HG03558 (cell line): Measurements from ENCODE around the gene AGMO.

Experiments used
- ATAC-seq: cut with Tn5 transposase; IDR thresholded peaks from one replicate; pipeline ENCODE4 v1.9.1; 2021; ENCODE audit warnings: moderate number of reproducible peaks; ENCODE audit not compliant: unreplicated experiment; ENCODE audit errors: extremely low read depth

AGMO gene

DNA sequence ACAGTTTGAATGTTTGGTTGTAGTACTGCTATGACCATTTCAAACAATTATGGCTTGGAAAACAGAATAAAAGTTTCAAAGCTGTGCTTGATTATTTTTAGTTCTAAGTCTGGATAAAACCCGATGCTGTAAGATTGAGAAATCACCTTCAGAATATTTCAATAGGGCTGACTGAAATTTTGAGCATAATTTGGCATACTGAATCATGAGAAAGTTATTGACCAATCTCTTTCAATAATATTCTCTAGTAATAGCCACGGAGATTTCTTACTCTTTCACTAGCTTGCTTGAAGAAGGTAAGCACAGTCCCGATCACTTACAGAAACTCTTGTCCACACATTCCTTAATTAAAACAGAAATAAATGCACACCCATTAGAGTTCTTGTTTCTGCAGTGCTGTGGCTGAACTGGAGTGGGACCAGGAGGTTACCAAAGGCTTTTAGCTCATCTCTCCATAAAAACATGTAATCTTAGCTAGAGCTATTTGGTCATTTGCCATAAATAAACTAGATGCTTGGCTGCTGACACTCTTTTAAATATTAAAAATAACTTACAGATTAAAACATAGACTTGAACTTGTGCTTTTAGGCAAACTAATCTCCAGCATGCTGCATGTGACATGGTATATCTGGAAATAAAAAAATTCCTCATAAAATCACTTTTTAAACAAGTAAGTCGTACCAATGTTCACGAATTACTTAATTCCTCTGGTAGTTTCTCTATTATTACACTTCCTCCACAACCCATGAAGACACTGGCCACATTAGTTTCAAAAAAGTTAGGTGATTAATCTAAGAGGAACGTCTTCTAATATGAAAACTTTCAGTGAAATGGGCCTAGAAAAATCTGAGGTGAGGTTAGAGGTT, 97.8 kb downstream of the AGMO start:
- no peak for ATAC-seq

DNA sequence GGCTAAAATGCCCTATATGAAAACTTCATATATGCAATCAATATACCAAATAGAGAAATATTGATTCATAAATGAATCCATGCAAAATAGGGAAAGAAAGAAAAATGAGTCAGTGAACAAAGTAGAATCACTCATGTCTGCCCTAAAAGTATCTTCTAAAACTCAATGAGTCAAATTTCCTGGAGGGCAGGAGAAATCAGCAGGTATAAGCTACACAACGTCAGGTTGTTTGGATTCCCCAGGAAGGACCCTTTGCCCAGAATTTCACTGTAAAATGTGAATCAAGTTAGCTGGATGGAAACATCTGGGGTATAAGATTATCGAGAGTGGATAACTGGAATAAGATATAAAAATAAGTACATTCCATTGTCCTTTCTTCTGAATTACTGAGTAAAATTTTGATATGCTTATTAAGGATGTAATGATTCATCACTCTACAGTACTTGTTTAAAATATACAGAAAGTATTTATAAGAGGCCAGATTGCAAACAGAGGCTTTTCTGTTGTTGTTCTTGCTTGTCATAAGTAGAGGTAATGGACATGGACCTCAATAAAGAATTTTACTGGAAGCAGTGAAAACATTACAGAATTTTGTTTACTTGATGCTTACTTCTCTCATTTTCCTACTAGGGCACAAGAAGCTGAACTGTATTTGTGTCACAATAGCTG, 99.0 kb downstream of the AGMO start:
- ATAC-seq: no peak

DNA sequence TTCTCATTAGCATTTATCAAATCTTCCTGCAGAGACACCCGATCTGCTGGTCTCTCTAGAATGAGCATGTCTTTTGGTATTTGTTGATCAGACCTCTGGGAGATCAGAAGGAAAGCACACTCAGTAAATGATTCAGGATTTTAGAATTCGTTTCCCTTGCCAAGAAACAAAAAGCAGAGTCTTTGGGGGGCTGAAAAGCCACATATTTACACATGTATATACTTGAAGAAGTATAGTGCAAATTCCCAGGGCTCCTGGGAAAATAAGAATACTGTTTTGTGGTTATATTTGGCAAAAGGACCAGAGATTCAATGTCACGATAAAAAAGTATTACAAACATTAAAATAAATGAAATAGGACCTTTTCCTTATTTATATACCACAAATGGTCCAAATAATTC, 100.2 kb downstream of the AGMO start:
- no peak for ATAC-seq

DNA sequence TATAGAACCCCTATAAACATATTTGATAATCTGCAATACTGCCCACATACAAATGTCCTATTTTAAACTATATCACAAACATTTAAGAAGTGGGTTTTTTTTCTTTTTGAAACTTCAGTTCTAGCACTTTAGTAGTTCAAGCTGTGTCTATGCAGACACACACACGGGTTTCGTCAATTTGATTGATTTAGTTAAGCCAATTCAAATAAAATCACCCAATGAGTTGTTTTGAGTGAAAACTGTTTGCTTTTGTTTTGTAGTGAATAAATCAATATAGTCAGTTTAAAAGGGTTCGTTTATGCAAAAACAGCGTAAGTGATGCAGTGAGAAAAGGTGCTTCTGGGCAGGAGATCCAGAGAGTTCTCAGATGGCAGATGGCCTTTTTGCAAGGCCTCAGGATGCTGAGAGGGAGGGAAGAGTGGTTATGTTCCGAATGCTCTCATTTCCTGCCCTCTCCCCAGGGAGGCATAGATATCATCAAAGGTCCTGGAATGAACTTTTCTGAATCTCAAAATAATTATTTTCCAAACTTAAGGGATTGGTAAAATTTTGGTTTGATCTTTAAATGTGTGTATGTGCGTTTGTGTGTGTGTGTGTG, 102.7 kb downstream of the AGMO start:
- ATAC-seq: no peak

DNA sequence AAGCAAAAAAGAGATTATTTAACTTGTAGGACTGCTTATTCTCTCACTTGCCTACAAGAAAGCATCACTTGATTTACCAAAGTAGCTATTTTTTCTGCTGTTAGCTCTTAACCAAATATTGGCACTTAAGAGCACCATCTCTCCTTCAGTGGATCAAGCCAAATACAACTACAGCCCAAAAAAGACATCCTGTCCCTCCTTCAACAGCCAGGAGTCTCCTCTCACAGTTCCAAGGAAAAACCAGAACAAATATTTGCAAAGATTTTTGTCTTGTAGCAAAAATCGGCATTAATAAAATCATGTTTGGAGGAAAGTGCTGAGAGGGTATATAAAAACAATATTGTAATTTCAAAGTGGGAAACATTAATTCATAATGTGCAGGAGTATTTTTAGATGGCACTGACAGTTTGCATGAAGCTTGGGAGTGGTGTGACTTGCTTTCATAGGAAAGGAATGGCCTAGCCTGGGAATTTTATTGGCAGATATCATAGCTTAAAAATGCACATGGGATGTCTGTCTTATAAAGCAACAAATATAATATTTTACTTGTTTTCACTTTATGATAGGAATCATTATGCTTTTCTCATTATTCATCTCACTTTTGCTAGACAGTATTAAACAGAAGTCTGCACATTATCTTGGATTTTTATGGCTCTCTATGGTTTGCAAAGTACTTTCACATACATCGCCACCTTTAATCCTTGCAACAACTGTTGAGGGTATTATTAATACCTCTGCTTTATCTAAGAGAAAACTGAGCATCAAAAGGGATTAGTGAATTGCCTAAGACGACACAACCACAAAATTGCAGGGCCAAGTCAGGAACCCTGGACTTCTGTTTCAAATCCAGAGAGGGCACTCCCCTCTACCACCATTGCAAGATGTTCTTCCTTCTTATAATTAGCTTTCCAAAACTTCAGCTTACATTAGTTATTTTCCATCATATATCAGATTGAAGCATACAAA, 103.5 kb downstream of the AGMO start:
- no peak for ATAC-seq

DNA sequence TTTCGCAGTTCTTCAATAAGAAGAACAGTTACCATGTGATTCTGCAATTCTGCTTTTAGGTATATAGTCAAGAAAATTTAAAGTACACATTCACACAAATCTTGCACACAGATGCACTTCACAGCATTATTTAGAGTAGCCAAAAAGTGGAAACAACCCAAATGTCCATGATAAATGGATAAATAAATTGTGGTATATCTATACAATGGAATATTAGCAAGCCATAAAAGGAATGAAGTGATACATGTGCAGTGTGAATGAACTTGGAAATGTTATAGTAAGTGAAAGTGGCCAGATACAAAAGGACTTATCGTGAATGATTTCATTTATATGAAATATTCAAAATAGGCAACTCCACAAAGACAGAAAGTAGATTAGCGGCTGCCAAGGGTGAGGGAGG, 109.1 kb downstream of the AGMO start:
- no peak for ATAC-seq

DNA sequence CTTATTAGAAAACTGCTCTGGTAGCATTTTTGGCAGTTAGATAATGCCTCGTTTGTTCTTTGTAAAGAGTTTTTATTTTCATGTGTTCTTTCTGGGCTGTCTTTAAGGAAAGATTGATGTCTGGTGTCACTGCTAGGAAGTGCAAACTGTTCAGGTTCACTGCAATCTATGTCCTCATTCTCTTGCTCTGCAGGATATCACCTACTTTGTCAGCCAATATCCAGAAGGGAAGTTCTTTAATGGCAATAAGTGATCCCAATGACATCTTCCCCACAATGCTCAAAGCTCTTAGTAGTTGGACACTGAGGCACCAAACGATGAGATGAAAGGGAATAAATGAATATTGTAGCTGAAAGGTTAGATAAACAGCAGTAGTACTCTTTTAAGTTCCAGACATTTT, 115.1 kb downstream of the AGMO start:
- no peak for ATAC-seq

DNA sequence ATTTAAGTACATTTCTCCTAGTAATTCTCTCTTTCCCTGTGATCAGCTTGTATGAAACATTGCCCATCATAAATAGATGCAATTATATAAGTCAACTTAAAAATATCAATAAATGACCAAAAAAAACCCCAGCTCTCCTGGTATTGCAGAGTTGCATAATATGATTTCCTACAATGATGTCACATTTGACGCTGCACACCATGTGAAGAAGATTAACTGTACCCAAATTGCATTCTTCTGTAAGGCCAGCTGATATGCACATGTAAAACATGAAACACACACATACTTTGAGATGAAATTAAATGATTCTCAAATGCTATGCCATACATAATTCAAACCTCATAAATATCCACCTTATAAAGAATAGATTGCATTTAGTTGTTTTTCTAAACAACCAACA, 115.5 kb downstream of the AGMO start:
- ATAC-seq: no peak

DNA sequence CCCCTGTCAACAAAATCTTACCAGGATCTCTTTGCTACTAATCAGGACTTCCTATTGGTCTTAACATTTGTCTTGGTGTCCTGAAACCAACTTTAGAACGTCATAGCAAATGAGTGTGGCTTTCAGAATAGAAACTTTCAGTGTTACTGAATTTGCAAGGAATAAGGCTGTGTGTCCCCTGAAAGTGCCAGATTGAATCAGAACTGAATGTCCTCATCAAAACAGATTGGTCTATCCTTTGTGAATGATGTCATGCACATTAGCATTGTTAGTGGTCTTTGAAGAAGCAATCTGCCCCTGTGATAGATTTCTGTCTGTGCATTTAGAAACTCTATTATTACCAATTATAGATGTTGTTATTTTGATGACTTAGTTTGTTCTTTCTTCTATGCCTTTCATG, 119.9 kb downstream of the AGMO start:
- no peak for ATAC-seq

DNA sequence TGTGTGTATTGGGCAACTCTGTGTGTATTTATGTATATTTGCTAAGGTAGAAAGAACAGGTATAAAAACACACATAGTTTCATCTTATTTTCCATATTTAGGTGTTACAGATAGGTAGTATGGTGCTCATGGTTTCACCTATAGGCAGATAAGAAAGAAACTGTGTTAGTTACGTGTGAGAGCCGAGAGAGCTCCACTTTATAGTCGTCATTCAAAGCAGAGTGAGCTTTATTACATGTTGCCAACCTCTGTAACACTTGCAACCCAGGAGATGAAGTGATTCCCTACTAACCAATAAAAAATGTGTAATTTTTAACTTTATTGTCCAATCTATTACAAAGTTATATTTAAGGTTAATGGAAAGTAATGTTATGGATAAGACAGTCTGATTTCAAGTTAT, 121.3 kb downstream of the AGMO start:
- no peak for ATAC-seq

DNA sequence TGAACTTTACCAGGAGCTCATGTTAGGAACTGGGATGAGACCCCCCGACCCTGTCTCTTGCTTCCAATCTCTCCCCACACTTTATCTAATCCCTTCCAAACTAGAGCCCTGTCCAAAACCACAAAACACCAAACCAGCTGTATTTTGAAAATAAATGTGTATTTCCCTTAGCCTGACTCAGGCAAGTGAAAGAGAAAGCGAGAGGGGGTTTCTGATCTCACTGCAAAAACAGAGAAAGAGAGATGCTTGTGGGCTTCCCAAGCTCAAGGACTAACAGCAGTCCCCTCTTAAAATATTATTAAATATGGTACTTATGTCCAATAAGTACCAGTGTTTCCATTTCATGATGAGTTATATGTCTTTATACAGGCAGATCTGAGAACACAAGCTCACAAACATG, 122.0 kb downstream of the AGMO start:
- no peak for ATAC-seq

DNA sequence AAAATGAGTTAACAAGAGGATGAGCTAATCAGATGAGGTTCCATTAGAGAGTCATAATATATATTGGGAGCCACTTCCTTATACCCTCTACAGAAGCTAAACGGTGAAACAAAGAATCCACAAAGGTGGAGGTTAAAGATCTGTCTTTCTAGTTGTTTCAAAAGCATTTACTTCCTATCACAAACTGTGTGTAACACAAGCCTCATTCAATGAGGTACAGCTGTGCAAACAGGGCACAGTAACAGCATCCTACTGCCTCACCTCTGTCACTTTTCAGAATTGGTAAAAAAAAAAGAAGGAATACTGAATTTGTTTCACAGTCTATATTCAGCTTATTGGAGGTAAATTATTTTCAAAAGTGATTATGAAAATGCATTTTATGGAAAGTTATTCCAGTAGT, 128.7 kb downstream of the AGMO start:
- ATAC-seq: no peak

DNA sequence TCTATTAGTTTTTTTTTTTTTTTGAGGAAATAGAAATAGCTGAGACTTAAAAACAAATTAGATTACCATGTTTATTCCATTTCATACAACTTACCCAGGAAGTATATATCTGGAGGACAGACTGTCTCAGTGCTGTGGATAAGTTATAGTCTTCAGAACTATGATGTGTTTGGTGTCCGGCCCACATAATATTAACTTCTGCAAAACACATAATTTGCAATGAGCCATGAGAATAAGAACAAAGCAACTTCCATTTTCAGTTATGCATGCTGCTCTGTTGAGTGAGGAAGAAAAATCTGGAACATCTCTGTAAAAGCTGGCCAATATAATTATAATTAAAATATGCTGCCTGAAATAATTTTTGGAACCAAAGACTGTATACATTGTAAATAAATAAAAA, 130.9 kb downstream of the AGMO start:
- no peak for ATAC-seq

DNA sequence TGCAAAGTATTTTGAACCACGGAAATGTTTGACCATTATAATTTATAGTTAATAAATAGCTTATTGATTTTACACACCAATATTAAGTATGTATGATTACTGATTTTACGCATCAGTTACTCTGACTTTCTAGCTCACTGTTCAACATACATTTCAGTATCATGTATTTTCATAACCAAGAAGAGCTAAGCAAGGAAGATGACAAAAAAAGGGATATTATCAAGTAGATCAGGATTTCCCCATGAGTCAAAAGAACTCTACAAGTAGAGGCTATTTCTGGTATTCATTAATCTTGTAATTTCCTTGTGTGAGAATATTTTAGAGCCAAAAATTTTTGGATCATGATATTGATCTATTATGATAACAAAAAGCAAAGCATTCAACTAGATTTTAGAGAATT, 131.6 kb downstream of the AGMO start:
- no peak for ATAC-seq

DNA sequence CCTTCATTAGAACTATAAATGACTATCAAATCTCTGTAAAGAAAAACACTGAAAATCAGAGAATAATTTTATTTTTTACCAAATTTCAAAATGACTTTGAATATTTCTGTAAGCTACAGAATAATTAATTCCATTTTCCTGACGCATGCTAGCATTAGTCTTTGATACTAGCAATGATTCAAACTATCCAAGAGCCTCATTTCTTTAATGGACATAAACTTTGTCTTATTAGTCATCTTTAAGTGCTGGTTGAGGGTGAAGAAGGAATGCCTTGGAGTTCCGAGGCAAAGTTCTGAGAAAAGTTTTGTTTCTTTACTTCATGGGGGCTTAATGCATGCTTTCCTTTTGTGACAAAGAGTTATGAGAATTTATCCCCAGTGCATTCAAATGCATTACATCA, 137.3 kb downstream of the AGMO start:
- no peak for ATAC-seq

DNA sequence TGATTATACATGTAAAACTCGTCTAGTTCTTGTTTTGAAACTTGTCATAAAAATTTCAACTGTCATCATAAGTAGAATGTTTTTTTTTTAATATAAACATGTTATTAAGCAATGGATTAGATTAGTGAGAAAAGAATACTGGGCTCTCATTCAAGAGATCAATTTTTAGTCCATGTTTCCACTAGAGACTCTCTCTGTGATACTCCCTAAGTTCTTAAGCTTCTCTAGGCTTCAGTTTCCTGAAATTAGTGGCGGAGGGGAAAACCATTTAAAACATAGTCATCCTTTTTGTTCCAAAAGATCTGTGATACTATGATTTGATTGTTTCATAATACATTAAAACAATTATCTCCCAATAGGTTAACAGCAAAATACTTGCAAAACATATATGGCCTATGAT, 142.2 kb downstream of the AGMO start:
- no peak for ATAC-seq

DNA sequence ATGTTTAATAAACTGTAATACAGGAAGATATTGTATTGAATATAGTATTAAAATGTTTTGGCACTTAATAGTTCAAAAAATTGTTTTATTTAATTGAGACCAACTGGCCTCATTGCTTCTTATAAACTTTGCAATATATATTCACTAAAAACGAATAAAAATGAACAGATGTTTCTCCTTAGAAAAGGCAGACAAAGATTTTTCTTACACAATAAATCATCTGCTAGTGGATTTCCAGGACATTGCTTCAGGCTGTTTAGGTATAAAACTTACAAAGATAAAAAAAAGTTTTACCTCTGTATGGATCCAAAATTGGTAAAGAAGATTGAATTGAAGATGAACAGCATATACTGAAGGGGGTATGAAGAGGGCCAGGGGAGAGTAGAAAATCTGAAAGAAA, 143.6 kb downstream of the AGMO start:
- ATAC-seq: no peak

DNA sequence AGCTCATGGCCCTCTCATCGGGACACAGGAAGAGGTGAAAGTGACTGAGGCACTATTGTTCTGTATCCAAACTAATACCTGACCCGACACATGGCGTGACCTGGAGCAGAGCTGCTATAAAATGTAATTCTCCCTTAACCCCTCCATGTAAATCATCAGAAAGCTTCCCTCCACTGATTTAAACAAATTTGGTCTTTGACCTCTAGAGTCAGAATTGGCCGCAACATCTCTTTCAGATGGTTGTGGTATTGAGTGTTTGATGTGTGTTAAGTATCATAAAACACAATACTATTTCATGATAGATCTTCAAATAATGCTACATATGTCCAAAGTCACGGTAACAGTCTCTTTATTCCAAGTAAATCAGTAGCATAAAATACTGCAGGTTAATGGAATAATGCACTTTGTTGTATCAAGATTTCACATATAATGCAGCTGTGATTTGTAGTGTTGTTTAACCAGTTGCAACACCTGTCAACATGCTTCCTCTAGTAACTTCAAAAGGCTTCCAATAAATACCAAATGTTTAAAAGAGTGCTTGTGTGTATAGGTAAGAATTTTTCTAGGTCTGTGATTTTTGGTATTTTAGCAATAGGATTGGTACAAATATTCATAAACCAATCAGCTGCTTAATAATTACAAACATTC, 144.3 kb downstream of the AGMO start:
- no peak for ATAC-seq

DNA sequence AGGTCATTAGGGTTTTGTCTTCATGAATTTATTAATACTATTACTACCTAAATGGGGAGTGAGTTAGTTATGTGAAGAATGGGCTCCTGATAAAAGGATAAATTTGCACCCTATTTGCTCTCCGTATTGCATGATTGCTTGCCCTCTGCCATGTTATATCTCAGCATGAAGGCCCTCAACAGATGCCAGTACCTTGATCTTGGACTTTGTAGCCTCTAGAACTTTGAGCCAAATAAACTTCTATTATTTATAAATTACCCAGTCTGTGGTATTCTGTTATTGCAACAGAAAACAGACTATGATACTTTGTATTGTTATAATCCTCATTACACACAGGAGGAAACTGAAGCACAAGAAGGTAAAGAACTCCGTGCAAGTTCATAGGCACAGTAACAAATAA, 150.8 kb downstream of the AGMO start:
- no peak for ATAC-seq

DNA sequence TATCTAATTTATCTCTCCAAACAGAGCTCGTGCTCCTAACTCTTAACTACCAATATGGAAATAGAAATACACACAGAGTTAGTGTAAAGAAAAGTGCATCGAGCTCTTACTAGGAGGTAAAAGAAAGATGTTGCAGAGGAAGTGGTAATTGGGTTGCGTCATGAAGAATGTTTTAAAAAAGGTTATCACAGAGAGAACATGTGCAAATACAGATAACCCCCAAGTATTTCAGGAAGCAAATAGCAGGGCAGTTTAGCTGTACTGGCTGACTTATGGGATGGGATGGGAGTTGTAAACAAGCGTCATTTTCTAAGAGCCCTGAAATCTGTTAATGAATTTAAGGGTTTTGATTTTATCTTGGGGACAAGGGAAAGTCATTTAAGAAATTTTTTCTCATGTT, 153.9 kb downstream of the AGMO start:
- ATAC-seq: no peak
